ENCODE data around the gene ELOVL1. TPM values are rescaled to one million over a fixed set of nuclear protein-coding genes. Genes with fewer than 3 reads are reported as not detected.

The ELOVL1 gene
- total and polyA plus RNA-seq, 10 of the 15 experiments (the other 5 are each of a cell fraction or from before 2014, with no cell fraction given) = 58.5 to 139 (median 89.8) TPM

DNA sequence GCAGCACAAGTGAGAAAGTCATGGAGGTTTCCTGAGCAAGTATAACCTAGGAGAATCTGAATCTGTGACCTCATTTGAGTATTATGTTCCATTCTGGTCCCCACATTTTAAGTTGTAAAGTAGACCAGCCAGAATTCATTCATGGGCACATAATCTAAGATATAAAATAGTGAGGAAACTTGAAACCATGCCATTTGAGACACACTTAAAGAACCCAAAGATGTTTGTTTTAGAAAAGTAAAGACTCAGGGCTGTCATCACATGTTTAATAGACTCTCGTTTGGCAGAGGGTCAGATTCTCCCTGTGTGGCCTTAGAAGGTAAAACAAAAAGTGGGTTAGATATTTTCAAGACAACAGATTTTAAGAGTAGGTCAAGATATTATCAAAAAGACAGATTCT lies 28.2 kb upstream of the ELOVL1 start (continued):
- TF ChIP-seq RELA (IDR thresholded peaks at IDR 0.05; ENCODE audit: borderline replicate concordance, partially characterized antibody) = no peak

DNA sequence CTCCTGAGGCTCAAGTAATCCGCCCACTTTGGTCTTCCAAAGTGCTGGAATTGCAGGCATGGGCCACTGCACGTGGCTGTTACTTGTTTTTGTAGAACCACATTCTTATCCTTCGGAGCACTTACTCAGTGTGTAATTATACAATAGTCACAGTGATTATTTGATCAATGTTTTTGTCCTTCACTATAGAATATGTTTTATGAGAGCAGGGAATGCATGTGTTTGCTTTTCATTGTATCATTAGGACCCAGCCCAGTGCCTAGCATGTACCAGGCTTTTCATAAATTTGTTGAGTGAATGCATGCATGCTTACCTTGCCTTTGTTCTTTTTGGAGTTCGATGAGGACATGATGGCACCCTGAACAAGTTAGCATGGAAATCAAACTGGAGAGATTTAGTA lies 27.7 kb upstream of the ELOVL1 start:
- WGBS (ENCODE audit: insufficient coverage, insufficient replicate concordance, low lambda C conversion rate, missing lambda C conversion rate) = 100% methylated on average over 4 of the region's 4 CpGs
- no peaks in the 10 kb centered on the region for H4K20me1 ChIP-seq (ENCODE audit: control insufficient read depth, insufficient read depth)
- POLR2A ChIA-PET = no interaction called here

DNA sequence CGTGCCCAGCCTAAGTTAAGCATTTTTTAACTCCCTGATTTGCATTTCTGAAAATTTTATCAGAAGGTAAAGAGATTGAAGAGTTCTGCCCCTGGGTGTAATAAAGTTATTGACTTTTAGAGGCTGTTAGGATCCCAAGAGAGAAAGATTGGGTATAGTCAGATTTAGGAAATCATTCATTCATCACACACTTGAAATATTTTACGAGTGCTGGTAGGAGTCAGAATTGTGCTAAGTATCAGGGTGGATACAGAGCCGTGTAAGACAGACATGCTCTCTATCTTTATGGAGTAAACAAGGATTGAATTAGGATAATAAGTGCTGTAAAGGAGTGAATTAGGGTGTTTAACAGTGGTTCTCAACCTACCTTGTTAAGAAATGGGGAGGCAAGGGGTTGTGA lies 24.9 kb upstream of the ELOVL1 start:
- in situ Hi-C loops (cut with MboI) (no loop called here), intact Hi-C loops (cut with micrococcal nuclease; ENCODE audit: unreplicated experiment) (no loop called here)
- H3K9me3 ChIP-seq (replicated peaks; ENCODE audit: control insufficient read depth, insufficient read depth, low read length) = no peaks in the 10 kb centered on the region
- FAIRE-seq = no peak
- ChIA-PET SMC1A (ENCODE audit: uncharacterized antibody, unreplicated experiment) (no interaction called here), CTCF (interaction anchor here (1.0 kb wide), 1 partner anchor 154 kb away, joined by 3 read pairs; no protein-coding TSS in a partner anchor), POLR2A (interaction anchor here (0.6 kb wide), 1 partner anchor 624 kb away, joined by 3 read pairs; no protein-coding TSS in a partner anchor), RAD21 (ENCODE audit: unreplicated experiment) (interaction anchor here (0.7 kb wide), 1 partner anchor 323 kb away, joined by 3 read pairs; no protein-coding TSS in a partner anchor)
- peaks cover 15% of the 10 kb centered on the region for H3K4me1 ChIP-seq (ENCODE audit: control insufficient read depth, insufficient read depth, low read length)
- DNase-seq (ENCODE audit: low read depth, low spot score) = no peak
- no peaks in the 10 kb centered on the region for H4K20me1 ChIP-seq (ENCODE audit: control insufficient read depth, insufficient read depth)
- peaks cover 0 to 5% of the 10 kb centered on the region in 2 experiments; a peak in 1 of 4 replicates for H3K36me3 ChIP-seq (ENCODE audit: control insufficient read depth in 2 of 2, insufficient read depth in 2 of 2, low read length in 1 of 2)
- no peak overlapping the region for H3K4me2 ChIP-seq (ENCODE audit: control insufficient read depth, insufficient read depth)
- ATAC-seq = no peak
- TF ChIP-seq RUNX3 (IDR thresholded peaks at IDR 0.05; ENCODE audit: low read length) (no peak), CREM (IDR thresholded peaks at IDR 0.05; ENCODE audit: low read depth) (no peak), EP300 (IDR thresholded peaks at IDR 0.05; ENCODE audit: borderline replicate concordance in 1 of 2, control insufficient read depth in 1 of 2, low read depth in 2 of 2, low read length in 2 of 2) (no peak), RFX5 (IDR thresholded peaks at IDR 0.05; ENCODE audit: low read depth, low read length) (no peak), ZSCAN29 (IDR thresholded peaks at IDR 0.05) (no peak), MEF2B (IDR thresholded peaks at IDR 0.05; ENCODE audit: partially characterized antibody, poor library complexity, severe bottlenecking) (no peak), HDAC6 (IDR thresholded peaks at IDR 0.05; ENCODE audit: unreplicated experiment) (no peak), SRF (IDR thresholded peaks at IDR 0.05; ENCODE audit: low read depth in 2 of 2, low read length in 2 of 2) (no peak), DPF2 (IDR thresholded peaks at IDR 0.05) (no peak), WRNIP1 (IDR thresholded peaks at IDR 0.05; ENCODE audit: borderline replicate concordance, low read depth, low read length) (no peak), IRF4 (IDR thresholded peaks at IDR 0.05; ENCODE audit: low read depth, low read length) (no peak), RELA (IDR thresholded peaks at IDR 0.05; ENCODE audit: borderline replicate concordance, partially characterized antibody) (no peak)
- H3K27ac ChIP-seq (ENCODE audit: control insufficient read depth, insufficient read depth) = no peak overlapping the region
- H3K27me3 ChIP-seq (replicated peaks in 1 of 2; ENCODE audit: control insufficient read depth in 2 of 2, insufficient read depth in 2 of 2, low read length in 1 of 2) = no peaks in the 10 kb centered on the region
- H3K9ac ChIP-seq (ENCODE audit: control insufficient read depth, insufficient read depth, low read length) = no peak overlapping the region
- no peak overlapping the region for H2AFZ ChIP-seq (ENCODE audit: control insufficient read depth, low read depth, low read length)
- WGBS (ENCODE audit: insufficient coverage, insufficient replicate concordance, low lambda C conversion rate, missing lambda C conversion rate) = 67% methylated on average over 3 of the region's 3 CpGs
- H3K4me3 ChIP-seq = no peak overlapping the region
- peaks cover 37% of the 10 kb centered on the region for H3K79me2 ChIP-seq (ENCODE audit: control insufficient read depth, insufficient read depth, low read length)
- BruUV-seq (replicated peaks) = no TSS peak

More for the DNA sequence above, 27.7 kb upstream of the ELOVL1 start:
- no peak for FAIRE-seq
- in situ Hi-C loops (cut with MboI) (no loop called here), intact Hi-C loops (cut with micrococcal nuclease; ENCODE audit: unreplicated experiment) (no loop called here)
- Histone ChIP-seq H3K79me2 (ENCODE audit: control insufficient read depth, insufficient read depth, low read length) (peaks cover 9% of the 10 kb centered on the region), H3K4me2 (ENCODE audit: control insufficient read depth, insufficient read depth) (no peak overlapping the region), H2AFZ (ENCODE audit: control insufficient read depth, low read depth, low read length) (no peak overlapping the region), H3K27me3 (replicated peaks in 1 of 2; ENCODE audit: control insufficient read depth in 2 of 2, insufficient read depth in 2 of 2, low read length in 1 of 2) (no peaks in the 10 kb centered on the region), H3K9ac (ENCODE audit: control insufficient read depth, insufficient read depth, low read length) (no peak overlapping the region), H3K9me3 (replicated peaks; ENCODE audit: control insufficient read depth, insufficient read depth, low read length) (no peaks in the 10 kb centered on the region), H3K36me3 (ENCODE audit: control insufficient read depth in 2 of 2, insufficient read depth in 2 of 2, low read length in 1 of 2) (peaks cover 0 to 5% of the 10 kb centered on the region in 2 experiments; a peak in 1 of 4 replicates), H3K27ac (ENCODE audit: control insufficient read depth, insufficient read depth) (no peak overlapping the region), H3K4me1 (ENCODE audit: control insufficient read depth, insufficient read depth, low read length) (peaks cover 6% of the 10 kb centered on the region; the same call in 1 of the 2 replicates), H3K4me3 (no peak overlapping the region)
- BruUV-seq (replicated peaks) = no TSS peak
- no peak for ATAC-seq
- TF ChIP-seq NFYB (IDR thresholded peaks at IDR 0.05; ENCODE audit: insufficient read depth, low read depth, low read length) = no peak
- CTCF ChIA-PET = interaction anchor here (0.7 to 2.7 kb wide), 3 partner anchors 18 to 19 kb away, joined by 3 to 7 read pairs (median 3); no protein-coding TSS in a partner anchor
- SMC1A ChIA-PET (ENCODE audit: uncharacterized antibody, unreplicated experiment) = no interaction called here
- RAD21 ChIA-PET (ENCODE audit: unreplicated experiment) = no interaction called here
- no peak for DNase-seq (ENCODE audit: low read depth, low spot score)
